Fibroblast of peridontal ligament (primary cell): ENCODE measurements around the gene VDAC2.

Source experiments
- DNase-seq: peaks from one replicate; pipeline ENCODE4 v3.0.0-alpha.2; 2010; ENCODE audit errors: extremely low read depth

The VDAC2 gene

DNA sequence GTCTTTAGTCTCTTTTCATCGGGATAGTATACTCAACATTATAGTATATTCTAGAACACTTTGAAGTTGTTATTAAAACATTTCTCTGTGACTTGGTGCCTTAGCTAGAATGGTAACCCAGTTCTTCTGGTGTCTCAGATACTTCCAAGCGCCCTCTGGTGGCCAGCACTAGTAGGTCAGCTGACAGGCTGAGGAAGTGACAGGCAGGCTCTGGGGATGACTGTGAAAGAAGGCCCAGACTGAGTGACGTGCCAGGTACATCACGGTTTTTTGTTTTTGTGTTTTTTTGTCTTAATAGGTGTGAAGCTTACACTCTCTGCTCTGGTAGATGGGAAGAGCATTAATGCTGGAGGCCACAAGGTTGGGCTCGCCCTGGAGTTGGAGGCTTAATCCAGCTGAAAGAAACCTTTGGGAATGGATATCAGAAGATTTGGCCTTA lies 20.0 kb downstream of the VDAC2 start:
- peak; percentile 87 for DNase-seq

DNA sequence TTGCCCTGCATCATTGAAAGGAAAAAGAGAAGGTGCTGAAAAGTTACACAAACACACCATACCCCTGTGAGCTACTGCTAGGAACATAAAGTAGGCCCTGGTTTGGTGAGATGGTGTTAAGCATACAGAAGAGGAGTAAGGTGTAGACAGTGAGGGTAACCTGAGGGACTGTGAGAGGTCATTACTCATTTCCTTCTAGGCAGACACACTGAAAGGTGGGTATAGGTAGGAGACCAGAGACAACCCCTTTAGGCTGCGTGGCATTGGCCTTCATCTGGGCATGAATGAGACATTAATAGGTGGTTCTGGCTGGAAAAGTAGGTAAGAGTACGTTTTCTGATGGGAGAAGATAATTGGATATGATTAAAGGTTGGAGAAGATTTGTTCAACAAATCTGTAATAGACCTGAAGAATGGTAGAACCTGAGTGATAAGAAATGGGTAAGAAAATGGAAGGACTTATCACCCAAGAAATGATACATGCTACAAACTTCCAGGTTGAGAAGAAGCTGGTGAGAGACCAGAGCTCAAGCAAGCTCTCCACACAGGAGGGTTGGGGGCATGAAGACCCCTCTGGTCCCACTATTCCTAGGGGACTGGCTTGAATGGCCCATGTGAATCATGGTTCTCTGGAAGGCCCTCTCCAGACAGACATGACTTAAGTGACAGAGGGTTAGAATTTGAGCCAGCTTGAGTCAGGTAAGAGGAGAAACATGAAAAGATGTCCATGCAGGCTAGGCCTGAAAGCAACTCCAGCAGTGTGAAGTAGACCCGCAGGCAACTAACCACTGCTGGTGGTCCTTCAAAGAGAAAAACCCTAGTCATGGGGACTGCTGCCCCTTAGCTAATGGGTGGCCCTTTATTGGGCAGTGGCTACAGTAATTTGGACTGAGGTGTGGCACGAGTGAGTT lies 21.3 kb downstream of the VDAC2 start:
- DNase-seq, result no peak

DNA sequence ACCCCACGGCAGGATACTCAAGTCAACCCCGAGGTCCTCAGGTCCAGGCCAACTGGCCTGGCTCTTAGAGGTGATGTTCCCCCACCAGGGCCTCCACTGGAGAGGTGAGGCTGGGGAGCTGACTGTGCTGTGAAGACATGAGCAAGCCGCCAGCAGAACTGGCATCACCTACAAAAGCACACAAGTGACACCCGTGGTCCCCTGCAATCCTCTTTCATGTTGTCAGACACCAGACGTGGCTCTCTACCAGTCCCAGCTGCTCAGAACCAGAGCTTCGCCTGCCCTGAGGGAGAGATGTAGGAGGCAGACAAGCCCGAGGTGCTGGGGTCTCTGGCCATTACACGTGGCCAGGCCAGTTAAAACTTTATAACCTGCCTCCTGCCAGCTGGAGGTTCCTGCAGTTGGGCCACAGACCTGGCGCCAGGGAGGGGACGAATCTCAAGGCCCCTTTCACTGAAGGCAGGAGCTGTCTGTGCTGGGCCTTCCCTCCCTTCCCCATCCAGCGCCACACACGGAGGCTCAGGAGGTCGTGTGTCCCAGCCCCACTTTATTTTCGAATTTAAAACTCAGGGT lies 22.9 kb downstream of the VDAC2 start:
- no peak for DNase-seq

- DNase-seq, result peak; percentile 64
Measured at GRCh38 chr10:75234017-75234682, 23.6 kb downstream of the VDAC2 start.

DNA sequence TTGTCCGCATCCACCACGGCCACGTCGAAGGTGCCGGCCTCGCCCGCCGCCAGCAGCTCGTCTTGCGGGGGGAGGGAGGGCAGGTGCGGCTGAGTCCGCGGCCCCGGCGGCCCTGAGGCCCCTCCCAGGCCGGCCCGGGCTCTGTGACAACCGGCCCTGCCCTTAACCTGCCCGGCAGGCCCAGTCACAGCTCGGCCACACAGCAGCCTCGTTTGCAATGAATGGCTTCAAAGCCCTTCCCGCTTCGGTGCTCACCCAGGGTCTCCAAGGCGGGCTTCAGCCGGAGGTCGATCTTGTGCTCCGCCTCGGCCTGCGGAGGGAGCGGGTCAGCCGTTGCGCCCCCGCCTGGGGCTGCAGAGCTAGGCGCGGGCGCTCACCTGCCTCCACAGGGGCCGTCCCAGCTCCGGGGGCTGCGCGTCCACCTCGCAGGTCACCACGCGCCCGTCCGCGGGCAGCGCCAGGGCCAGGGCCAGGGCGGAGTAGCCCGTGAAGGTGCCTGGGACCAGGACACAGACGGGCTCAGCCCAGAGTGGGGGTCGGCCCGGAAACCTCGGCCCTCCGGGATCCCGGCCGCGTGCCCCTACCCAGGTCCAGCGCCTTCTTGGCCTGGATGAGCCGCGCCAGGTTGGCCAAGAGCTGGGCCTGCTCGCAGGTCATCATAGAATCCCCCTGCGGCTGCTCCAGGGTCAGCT lies 24.2 kb downstream of the VDAC2 start:
- no peak for DNase-seq

DNA sequence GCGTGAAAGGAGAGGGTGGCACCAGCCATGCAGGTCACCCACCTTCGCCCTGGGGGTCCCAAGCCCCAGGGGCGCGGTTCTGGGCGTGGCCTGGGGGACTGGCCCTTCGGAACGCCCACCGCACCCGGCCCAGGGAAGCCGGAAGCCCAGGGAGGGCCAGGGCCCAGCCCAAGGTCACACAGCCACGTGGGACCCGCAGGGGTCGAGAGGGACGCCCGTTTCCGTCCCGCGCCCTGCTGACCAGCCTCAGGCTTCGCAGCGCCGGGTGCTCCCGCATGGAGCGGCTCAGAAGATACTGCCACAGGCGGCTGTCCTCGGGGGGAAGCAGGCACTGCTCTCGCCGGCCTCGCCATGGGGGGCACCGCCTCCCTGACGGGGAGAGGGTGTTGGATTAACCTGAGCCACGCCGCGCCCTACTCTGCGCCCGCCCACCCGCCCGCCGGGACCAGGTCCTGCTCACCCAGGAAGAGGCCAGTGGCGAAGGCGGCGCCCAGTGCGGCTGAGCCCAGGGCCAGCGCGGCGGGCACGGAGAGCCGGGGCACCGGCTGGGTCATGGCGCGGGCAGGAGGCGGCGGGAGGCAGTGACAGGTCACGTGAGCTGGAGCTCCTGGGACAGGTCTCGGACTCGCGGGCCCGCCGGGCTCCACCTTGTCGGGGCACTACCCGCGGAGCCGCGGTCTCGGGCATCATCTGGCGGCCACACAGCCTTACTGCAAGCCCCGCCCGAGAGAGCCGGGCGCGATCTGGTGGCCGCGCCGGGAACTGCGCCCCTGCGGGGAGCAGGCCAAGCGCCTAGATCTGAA lies 25.0 kb downstream of the VDAC2 start, which contains the start of gene COMTD1:
Gene COMTD1, minus strand, starts transcription at position 583 of the 803 bp plus-strand sequence. Its CDS starts 29 bp downstream, at position 554.
- peak; percentile 77 for DNase-seq

- DNase-seq, result no peak
Measured at GRCh38 chr10:75236178-75236825, 25.7 kb downstream of the VDAC2 start.

GRCh38 chr10:75238182-75239095 lies 27.8 kb downstream of the VDAC2 start:
- no peak for DNase-seq

DNA sequence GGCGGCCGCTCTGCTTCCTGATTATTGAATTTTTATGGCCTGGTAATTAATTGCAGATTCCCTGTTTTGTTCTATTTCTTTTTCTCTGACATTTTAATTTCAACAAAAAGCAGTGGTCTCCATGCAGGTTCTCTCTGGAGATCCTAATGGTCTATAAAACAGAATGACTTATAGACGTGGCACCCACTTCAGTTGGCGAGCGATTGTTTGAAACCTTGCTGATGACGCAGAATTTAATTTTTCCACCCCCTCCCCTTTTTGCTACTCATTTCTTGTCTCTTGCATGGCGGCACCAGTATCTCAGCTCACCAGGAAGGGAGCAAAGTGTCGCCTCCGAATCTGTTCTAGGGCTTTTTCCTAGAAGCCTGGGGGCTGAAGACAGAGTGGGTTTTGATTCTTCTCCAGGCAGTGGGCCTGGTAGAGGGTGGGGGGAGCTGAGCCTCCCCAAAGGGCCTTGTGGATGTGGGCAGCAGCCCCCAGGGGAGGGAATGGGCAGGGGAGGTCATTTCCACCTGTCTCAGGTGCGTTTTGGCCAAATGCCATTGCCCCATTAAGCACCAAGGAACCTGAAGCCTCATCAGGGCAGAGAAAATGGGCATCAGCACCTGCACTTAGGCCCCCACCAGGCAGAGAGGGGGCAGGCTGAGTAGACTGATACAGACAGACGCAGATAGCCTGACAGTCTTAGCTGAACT lies 28.6 kb downstream of the VDAC2 start:
- no peak for DNase-seq

DNA sequence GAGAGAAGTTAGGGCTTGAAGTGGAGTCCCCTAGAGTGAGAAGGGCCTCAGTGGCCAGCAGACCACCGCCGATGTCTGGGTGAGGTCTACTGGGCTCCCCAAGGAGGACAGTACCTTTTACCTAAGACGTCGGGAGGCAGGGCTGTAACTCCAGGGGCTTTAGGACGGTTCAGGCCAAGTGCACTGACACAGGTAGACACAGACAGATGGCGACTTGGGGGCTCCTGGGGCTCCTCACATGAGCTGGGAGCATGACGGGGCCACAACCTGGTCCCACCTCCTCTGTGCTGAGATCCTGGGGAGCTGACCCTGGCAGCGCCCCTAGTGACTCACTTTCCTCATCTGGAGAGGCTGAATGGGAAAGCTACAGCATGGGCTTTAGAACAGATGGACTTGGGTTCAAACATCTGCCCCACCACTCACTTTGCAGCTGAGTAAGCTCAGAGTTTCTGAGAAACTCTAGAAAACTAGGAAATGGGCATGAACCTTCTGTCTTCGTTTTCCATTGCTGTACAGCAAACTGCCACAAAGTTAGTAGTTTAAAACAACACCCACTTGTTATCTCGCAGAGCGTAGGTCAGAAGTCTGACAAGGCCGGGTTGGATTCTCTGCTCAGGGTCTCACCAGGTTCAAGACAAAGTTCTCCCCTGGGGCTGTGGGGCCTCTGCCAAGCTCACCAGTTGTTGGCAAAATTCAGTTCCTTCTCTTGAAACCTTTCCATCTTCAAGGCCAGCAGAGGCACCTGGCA lies 29.9 kb downstream of the VDAC2 start:
- no peak for DNase-seq

- DNase-seq, result no peak
Measured at GRCh38 chr10:75243426-75243825, 32.8 kb downstream of the VDAC2 start.

GRCh38 chr10:75244487-75245353 lies 34.1 kb downstream of the VDAC2 start:
- DNase-seq, result no peak

- DNase-seq, result no peak
Measured at GRCh38 chr10:75245354-75246250, 35.0 kb downstream of the VDAC2 start.

GRCh38 chr10:75246506-75246905 lies 35.9 kb downstream of the VDAC2 start:
- no peak for DNase-seq

GRCh38 chr10:75247797-75248196 lies 37.2 kb downstream of the VDAC2 start:
- DNase-seq, result no peak

GRCh38 chr10:75250934-75251333 lies 40.3 kb downstream of the VDAC2 start:
- no peak for DNase-seq
